ENCODE measurements around the gene GOLGA1.

Gene GOLGA1

DNA sequence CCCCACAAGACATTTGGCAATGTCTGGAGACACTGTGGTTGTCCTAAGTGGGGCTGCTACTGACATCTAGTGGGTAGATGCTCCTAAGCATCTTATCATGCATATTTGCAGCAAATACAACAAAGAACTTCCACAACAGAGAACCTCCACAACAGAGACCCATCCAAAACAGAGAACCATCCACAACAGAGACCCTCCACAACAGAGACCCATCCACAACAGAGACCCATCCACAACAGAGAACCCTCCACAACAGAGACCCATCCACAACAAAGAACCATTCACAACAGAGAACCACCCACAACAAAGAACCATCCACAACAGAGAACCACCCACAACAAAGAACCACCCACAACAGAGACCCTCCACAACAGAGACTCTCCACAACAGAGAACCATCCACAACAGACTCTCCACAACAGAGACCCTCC is 46.1 kb downstream of the GOLGA1 start:
- Histone ChIP-seq H3K9me3 (replicated peaks; ENCODE audit: insufficient read depth, low read length) (no peaks in the 10 kb centered on the region), H3K27me3 (replicated peaks; ENCODE audit: insufficient read depth, low read length) (no peaks in the 10 kb centered on the region), H4K20me1 (ENCODE audit: insufficient read depth, low read length) (no peaks in the 10 kb centered on the region), H3K4me2 (ENCODE audit: low read depth, low read length) (no peak overlapping the region), H3K9ac (ENCODE audit: low read length) (no peak overlapping the region), H3K27ac (ENCODE audit: low read length) (no peak overlapping the region), H3K36me3 (replicated peaks; ENCODE audit: insufficient read depth, low read length) (no peaks in the 10 kb centered on the region), H3K79me2 (ENCODE audit: low read length) (no peaks in the 10 kb centered on the region), H3K9me2 (replicated peaks; ENCODE audit: insufficient read depth, low read length) (no peaks in the 10 kb centered on the region), H3F3A (ENCODE audit: insufficient read depth, low read length) (no peaks in the 10 kb centered on the region), H3K4me3 (ENCODE audit: low read length) (no peak overlapping the region), H3K4me1 (ENCODE audit: low read length) (no peaks in the 10 kb centered on the region), H2AFZ (ENCODE audit: low read length) (no peak overlapping the region)
- DNase-seq = peak; percentile 37
- TF ChIP-seq, protein P1, sequence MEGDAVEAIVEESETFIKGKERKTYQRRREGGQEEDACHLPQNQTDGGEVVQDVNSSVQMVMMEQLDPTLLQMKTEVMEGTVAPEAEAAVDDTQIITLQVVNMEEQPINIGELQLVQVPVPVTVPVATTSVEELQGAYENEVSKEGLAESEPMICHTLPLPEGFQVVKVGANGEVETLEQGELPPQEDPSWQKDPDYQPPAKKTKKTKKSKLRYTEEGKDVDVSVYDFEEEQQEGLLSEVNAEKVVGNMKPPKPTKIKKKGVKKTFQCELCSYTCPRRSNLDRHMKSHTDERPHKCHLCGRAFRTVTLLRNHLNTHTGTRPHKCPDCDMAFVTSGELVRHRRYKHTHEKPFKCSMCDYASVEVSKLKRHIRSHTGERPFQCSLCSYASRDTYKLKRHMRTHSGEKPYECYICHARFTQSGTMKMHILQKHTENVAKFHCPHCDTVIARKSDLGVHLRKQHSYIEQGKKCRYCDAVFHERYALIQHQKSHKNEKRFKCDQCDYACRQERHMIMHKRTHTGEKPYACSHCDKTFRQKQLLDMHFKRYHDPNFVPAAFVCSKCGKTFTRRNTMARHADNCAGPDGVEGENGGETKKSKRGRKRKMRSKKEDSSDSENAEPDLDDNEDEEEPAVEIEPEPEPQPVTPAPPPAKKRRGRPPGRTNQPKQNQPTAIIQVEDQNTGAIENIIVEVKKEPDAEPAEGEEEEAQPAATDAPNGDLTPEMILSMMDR (IDR thresholded peaks at IDR 0.05; ENCODE audit: low read length) = peak; percentile 51
- no peak for TF ChIP-seq EZH2phosphoT487 (IDR thresholded peaks at IDR 0.05; ENCODE audit: low read length)

DNA sequence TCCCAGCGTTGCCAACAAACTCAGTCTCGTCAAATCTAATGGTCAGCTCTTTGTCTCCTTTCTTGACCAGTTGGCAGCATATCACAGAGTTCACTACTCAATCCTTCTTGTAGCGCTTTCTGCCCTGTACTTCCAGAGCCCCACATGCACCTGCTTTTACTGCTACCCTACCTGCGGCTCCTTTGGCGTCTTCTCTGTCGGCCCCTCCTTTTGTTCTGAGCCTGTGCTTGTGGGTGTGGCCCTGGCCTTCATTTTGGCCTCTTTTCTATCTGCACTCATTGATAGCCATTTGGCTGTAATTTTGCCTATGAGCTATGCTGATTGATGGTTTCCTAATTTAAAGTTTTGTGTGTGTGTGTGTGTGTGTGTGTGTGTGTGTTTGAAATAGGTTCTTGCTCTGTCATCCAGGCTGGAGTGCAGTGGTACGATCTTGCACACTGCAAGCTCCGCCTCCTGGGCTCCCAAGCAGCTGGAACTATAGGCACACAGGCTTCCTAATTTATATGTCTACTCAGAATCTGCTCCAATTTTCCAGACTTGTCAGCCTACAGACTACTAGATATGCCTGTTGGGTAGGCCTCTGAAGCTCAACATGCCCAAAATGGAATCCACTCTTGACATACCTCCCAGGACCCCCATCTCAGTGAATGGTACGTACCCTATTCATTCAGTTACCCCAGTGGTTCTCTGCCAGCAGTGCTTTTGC is 46.7 kb downstream of the GOLGA1 start:
- Histone ChIP-seq H3K79me2 (ENCODE audit: low read length) (no peaks in the 10 kb centered on the region), H3K27ac (ENCODE audit: low read length) (no peak overlapping the region), H3K9me3 (replicated peaks; ENCODE audit: insufficient read depth, low read length) (no peaks in the 10 kb centered on the region), H3K9ac (ENCODE audit: low read length) (no peak overlapping the region), H3K4me3 (ENCODE audit: low read length) (no peak overlapping the region), H3K27me3 (replicated peaks; ENCODE audit: insufficient read depth, low read length) (no peaks in the 10 kb centered on the region), H2AFZ (ENCODE audit: low read length) (no peak overlapping the region), H3K4me2 (ENCODE audit: low read depth, low read length) (no peak overlapping the region), H3K4me1 (ENCODE audit: low read length) (no peaks in the 10 kb centered on the region), H3K9me2 (replicated peaks; ENCODE audit: insufficient read depth, low read length) (no peaks in the 10 kb centered on the region), H4K20me1 (ENCODE audit: insufficient read depth, low read length) (no peaks in the 10 kb centered on the region), H3K36me3 (replicated peaks; ENCODE audit: insufficient read depth, low read length) (no peaks in the 10 kb centered on the region; the same call in 1 of the 2 replicates), H3F3A (ENCODE audit: insufficient read depth, low read length) (no peaks in the 10 kb centered on the region)
- TF ChIP-seq, protein P1 (IDR thresholded peaks at IDR 0.05; ENCODE audit: low read length) = no peak
- TF ChIP-seq EZH2phosphoT487 (IDR thresholded peaks at IDR 0.05; ENCODE audit: low read length) = no peak
- TF ChIP-seq EZH2 (optimal IDR thresholded peaks at IDR 0.05; ENCODE audit: low read depth, low read length) = no peak
- DNase-seq = no peak

DNA sequence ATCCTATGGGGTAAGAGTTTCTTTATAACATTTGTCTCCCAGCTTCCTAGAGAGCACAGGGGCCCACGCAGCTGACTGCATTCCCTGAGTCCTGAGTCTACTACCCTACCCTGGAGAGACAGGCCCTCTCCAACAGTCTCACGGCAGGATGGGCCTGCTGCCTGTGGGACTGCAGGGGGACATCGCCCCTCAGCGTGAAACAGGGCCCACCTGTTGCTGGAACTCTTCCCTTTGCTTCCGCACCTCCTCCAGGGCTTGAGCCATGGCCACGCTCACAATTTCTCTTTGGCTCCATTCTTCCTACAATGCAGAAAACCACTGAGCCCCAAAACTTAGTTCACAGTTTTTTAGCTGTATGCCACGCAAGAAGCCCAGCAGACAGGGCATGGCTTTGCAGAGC is 50.7 kb downstream of the GOLGA1 start:
- H4K20me1 ChIP-seq (ENCODE audit: insufficient read depth, low read length) = no peaks in the 10 kb centered on the region
- no peaks in the 10 kb centered on the region for H3K27me3 ChIP-seq (replicated peaks; ENCODE audit: insufficient read depth, low read length)
- DNase-seq = no peak
- no peak overlapping the region for H3K27ac ChIP-seq (ENCODE audit: low read length)
- no peaks in the 10 kb centered on the region for H3K9me3 ChIP-seq (replicated peaks; ENCODE audit: insufficient read depth, low read length)
- H3K9me2 ChIP-seq (replicated peaks; ENCODE audit: insufficient read depth, low read length) = no peaks in the 10 kb centered on the region
- H3F3A ChIP-seq (ENCODE audit: insufficient read depth, low read length) = no peaks in the 10 kb centered on the region
- no peaks in the 10 kb centered on the region for H3K79me2 ChIP-seq (ENCODE audit: low read length)
- no peaks in the 10 kb centered on the region; the same call in 1 of the 2 replicates for H3K36me3 ChIP-seq (replicated peaks; ENCODE audit: insufficient read depth, low read length)
- H3K4me1 ChIP-seq (ENCODE audit: low read length) = no peaks in the 10 kb centered on the region
- TF ChIP-seq EZH2phosphoT487 (IDR thresholded peaks at IDR 0.05; ENCODE audit: low read length) = no peak
- TF ChIP-seq, protein P1 (IDR thresholded peaks at IDR 0.05; ENCODE audit: low read length) = no peak
- no peak overlapping the region for H2AFZ ChIP-seq (ENCODE audit: low read length)
- no peak overlapping the region for H3K9ac ChIP-seq (ENCODE audit: low read length)
- no peak overlapping the region for H3K4me2 ChIP-seq (ENCODE audit: low read depth, low read length)
- H3K4me3 ChIP-seq (ENCODE audit: low read length) = no peak overlapping the region
